ENCODE data around the gene THSD7A. TPM values are rescaled to one million over a fixed set of nuclear protein-coding genes. Genes with fewer than 3 reads are reported as not detected.

The THSD7A gene
- total and polyA plus RNA-seq, 2 of the 8 experiments (the other 6 are each of a cell fraction or from before 2014, with no cell fraction given): 0.44 to 1.2 TPM

DNA sequence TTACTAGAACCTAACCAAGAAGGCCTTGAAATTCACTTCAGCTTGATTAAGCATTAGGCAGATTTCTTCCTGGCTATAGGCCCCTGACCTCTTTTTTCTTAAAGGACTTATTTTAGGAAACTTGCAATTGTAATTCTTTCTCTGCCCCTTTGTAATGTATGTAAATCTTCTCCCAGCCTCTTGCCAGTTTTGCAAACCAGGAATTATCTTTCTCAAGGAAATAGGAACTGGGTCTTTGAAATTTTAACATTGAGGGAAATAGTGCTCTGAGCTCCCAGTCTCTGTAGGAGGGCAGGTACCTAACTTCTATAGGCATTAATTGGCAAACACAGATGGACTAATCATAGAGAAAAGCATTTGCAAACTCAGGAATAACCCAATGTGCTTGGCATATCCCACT, 342.7 kb downstream of the THSD7A start (continued):
- no peak for TF ChIP-seq TBP (IDR thresholded peaks at IDR 0.05; ENCODE audit: low read depth, low read length)

Measured in H1 (cell line).